Adrenal gland (tissue), 5 donors: Measurements from ENCODE around the gene DEFB124.
"Not testable (repeated sequence)": the region's sequence is repeated elsewhere in the genome, so short reads cannot be mapped to it uniquely, and the experiment has no call there.

ENCODE experiments used
- CTCF ChIP-seq, 6 experiments: fragments of 450-650 bp in 4 of 6; fragments of 200-600 bp in 2 of 6; sonication (generic) in 1 of 6; IDR thresholded peaks; 1 replicate in 5 of 6; 2 replicates in 1 of 6; pipeline versions ENCODE4 v1.5.1 to v1.8.0; 2016 to 2021; ENCODE audit warnings: antibody characterized with exemption in 6 of 6, mild to moderate bottlenecking in 2 of 6, moderate library complexity in 1 of 6
- POLR2A ChIP-seq, 2 donors: fragments of 450-650 bp; IDR thresholded peaks; one replicate each; pipeline ENCODE4 v1.6.1; 2017; ENCODE audit warnings: antibody characterized with exemption in 2 of 2, mild to moderate bottlenecking in 2 of 2, moderate library complexity in 1 of 2
- donor health status: DM: no; HTN: no; CAD: no.

- not testable (repeated sequence) for TF ChIP-seq CTCF, POLR2A (IDR thresholded peaks at IDR 0.05)
These were observed 47.4 kb downstream of the DEFB124 start for GRCh38 chr20:31427576-31427975.
